HG02759 (cell line): ENCODE results near the gene LRRK1.
"Not testable (repeated sequence)": the region's sequence is repeated elsewhere in the genome, so short reads cannot be mapped to it uniquely, and the experiment has no call there.

ENCODE experiments used
- ATAC-seq: cut with Tn5 transposase; IDR thresholded peaks from one replicate; pipeline ENCODE4 v1.9.1; 2021; ENCODE audit warnings: mild to moderate bottlenecking, moderate library complexity; ENCODE audit not compliant: unreplicated experiment

LRRK1 gene

GRCh38 chr15:101066501-101067408 lies 147.6 kb downstream of the LRRK1 start:
- no peak for ATAC-seq

- no peak for ATAC-seq
Observed at GRCh38 chr15:101067660-101068522, 148.7 kb downstream of the LRRK1 start.

GRCh38 chr15:101068523-101068960 lies 149.4 kb downstream of the LRRK1 start:
- no peak for ATAC-seq

- ATAC-seq, result no peak
Observed at GRCh38 chr15:101068961-101069653, 149.9 kb downstream of the LRRK1 start.

- no peak for ATAC-seq
Observed at GRCh38 chr15:101069654-101069973, 150.5 kb downstream of the LRRK1 start.

- ATAC-seq, result no peak
Observed at GRCh38 chr15:101070024-101070423, 150.9 kb downstream of the LRRK1 start.

- no peak for ATAC-seq
Observed at GRCh38 chr15:101070502-101071273, 151.5 kb downstream of the LRRK1 start.

- no peak for ATAC-seq
Observed at GRCh38 chr15:101071651-101072050, 152.5 kb downstream of the LRRK1 start.

- not testable (repeated sequence) for ATAC-seq
Observed at GRCh38 chr15:101072235-101072634, 153.1 kb downstream of the LRRK1 start.

GRCh38 chr15:101077806-101078668 lies 158.9 kb downstream of the LRRK1 start:
- ATAC-seq, result not testable (repeated sequence)

GRCh38 chr15:101078669-101079323 lies 159.6 kb downstream of the LRRK1 start:
- ATAC-seq, result no peak

GRCh38 chr15:101081900-101082299 lies 162.7 kb downstream of the LRRK1 start:
- no peak for ATAC-seq

- no peak for ATAC-seq
Observed at GRCh38 chr15:101083336-101084045, 164.3 kb downstream of the LRRK1 start.

GRCh38 chr15:101084801-101085200 lies 165.6 kb downstream of the LRRK1 start:
- ATAC-seq, result no peak

GRCh38 chr15:101085311-101085700 lies 166.1 kb downstream of the LRRK1 start:
- ATAC-seq, result no peak

GRCh38 chr15:101086394-101087171 lies 167.4 kb downstream of the LRRK1 start:
- no peak for ATAC-seq

- no peak for ATAC-seq
Observed at GRCh38 chr15:101087172-101087769, 168.1 kb downstream of the LRRK1 start.
